MG63 (cell line): ENCODE measurements around the gene TMEM82. TPM values are rescaled to one million over a fixed set of nuclear protein-coding genes. Genes with fewer than 3 reads are reported as not detected.

Experiments
- DNase-seq: peaks from one replicate; pipeline ENCODE4 v3.0.0-alpha.2; 2020
- H3K27me3 ChIP-seq: fragments of 250-450 bp; sonication (Bioruptor Pico); 2 replicates; pipeline ENCODE4 v1.5.1; 2020; ENCODE audit warnings: mild to moderate bottlenecking, moderate library complexity
- H3K36me3 ChIP-seq: fragments of 250-450 bp; sonication (Bioruptor Pico); 2 replicates; pipeline ENCODE4 v1.5.1; 2020; ENCODE audit warnings: mild to moderate bottlenecking, moderate library complexity
- H3K4me3 ChIP-seq: fragments of 250-450 bp; sonication (Bioruptor Pico); 2 replicates; pipeline ENCODE4 v1.5.1; 2020; ENCODE audit warnings: mild to moderate bottlenecking, moderate library complexity
- H3K9me3 ChIP-seq: fragments of 250-450 bp; sonication (Bioruptor Pico); 2 replicates; pipeline ENCODE4 v1.5.1; 2020; ENCODE audit warnings: mild to moderate bottlenecking, moderate library complexity
- total RNA-seq: library from RNA; depleted of rRNA; stranded (reverse); fragments of >200 nt; shearing (Covaris generic); gene quantifications from 2 replicates; pipeline ENCODE4 v1.2.3, GENCODE V29; 2014; ENCODE audit warnings: low replicate concordance; rRNA removed

The TMEM82 gene
- total RNA-seq, 1 experiment from 2014 or later, result not detected

- H3K9me3 ChIP-seq, result no peaks in the 10 kb centered on the region
- H3K36me3 ChIP-seq, result no peaks in the 10 kb centered on the region
- DNase-seq, result no peak
- no peak overlapping the region for H3K4me3 ChIP-seq
- H3K27me3 ChIP-seq, result no peaks in the 10 kb centered on the region
Observed at GRCh38 chr1:15785683-15786082, 43.4 kb downstream of the TMEM82 start.

GRCh38 chr1:15786581-15786980, 44.3 kb downstream of the TMEM82 start:
- Histone ChIP-seq H3K27me3 (no peaks in the 10 kb centered on the region), H3K4me3 (no peak overlapping the region), H3K9me3 (no peaks in the 10 kb centered on the region), H3K36me3 (no peaks in the 10 kb centered on the region)
- DNase-seq, result peak; percentile 91

GRCh38 chr1:15788624-15789301, 46.5 kb downstream of the TMEM82 start:
- DNase-seq, result peak; percentile 74
- no peak overlapping the region for H3K4me3 ChIP-seq
- H3K27me3 ChIP-seq, result no peaks in the 10 kb centered on the region
- H3K36me3 ChIP-seq, result no peaks in the 10 kb centered on the region
- H3K9me3 ChIP-seq, result no peaks in the 10 kb centered on the region

GRCh38 chr1:15796086-15796462, 53.8 kb downstream of the TMEM82 start:
- H3K9me3 ChIP-seq, result no peaks in the 10 kb centered on the region
- no peak for DNase-seq
- no peaks in the 10 kb centered on the region for H3K36me3 ChIP-seq
- no peak overlapping the region for H3K4me3 ChIP-seq
- H3K27me3 ChIP-seq, result no peaks in the 10 kb centered on the region

Other genes starting within 250 kb of the TMEM82 start
- 5.3 and 8.8 TPM in 2 replicates for gene CASP9, start 218.3 kb upstream of the TMEM82 start, total RNA-seq
- gene DNAJC16, start 215.7 kb upstream of the TMEM82 start, total RNA-seq, result 3.5 and 3.6 TPM in 2 replicates
- gene AGMAT, start 157.4 kb upstream of the TMEM82 start, total RNA-seq, result 0.84 and 1.1 TPM in 2 replicates
- gene DDI2, start 125.0 kb upstream of the TMEM82 start, total RNA-seq, result 1.8 and 7.6 TPM in 2 replicates
- 22.8 and 32.6 TPM in 2 replicates for gene PLEKHM2, start 58.2 kb upstream of the TMEM82 start, total RNA-seq
- gene SLC25A34, start 6.2 kb upstream of the TMEM82 start, total RNA-seq, result not detected in 2 replicates
- 17.5 and 23.1 TPM in 2 replicates for gene FBLIM1, start 16.3 kb downstream of the TMEM82 start, total RNA-seq
- 4.7 and 6.2 TPM in 2 replicates for gene UQCRHL, start 65.2 kb downstream of the TMEM82 start, total RNA-seq
- 3.3 and 4.8 TPM in 2 replicates for gene SPEN, start 105.2 kb downstream of the TMEM82 start, total RNA-seq
- 25.7 and 29.1 TPM in 2 replicates for gene ZBTB17, start 233.6 kb downstream of the TMEM82 start, total RNA-seq